KMS-11 (cell line): ENCODE data around the gene CHP2.

Experiments used
- H2AFZ ChIP-seq: fragments of 200-600 bp; sonication (generic); 2 replicates; pipeline ENCODE4 v1.6.1; 2016; ENCODE audit warnings: antibody characterized with exemption, mixed run types, low read depth
- H3K27ac ChIP-seq: fragments of 200-600 bp; sonication (generic); 2 replicates; pipeline ENCODE4 v1.6.1; 2016; ENCODE audit warnings: mild to moderate bottlenecking, mixed run types
- H3K27me3 ChIP-seq: fragments of 200-600 bp; sonication (generic); 2 replicates; pipeline ENCODE4 v1.6.1; 2017; ENCODE audit warnings: mild to moderate bottlenecking, low read depth, mixed run types, moderate library complexity; ENCODE audit not compliant: insufficient read depth
- H3K36me3 ChIP-seq: fragments of 200-600 bp; sonication (generic); 2 replicates; pipeline ENCODE4 v1.6.1; 2017; ENCODE audit warnings: mild to moderate bottlenecking, mixed run types; ENCODE audit not compliant: insufficient read depth
- H3K4me1 ChIP-seq: fragments of 200-600 bp; sonication (generic); 2 replicates; pipeline ENCODE4 v1.6.1; 2016; ENCODE audit warnings: mild to moderate bottlenecking, low read depth, mixed run types; ENCODE audit not compliant: poor library complexity, severe bottlenecking
- H3K4me2 ChIP-seq: fragments of 200-600 bp; sonication (generic); 2 replicates; pipeline ENCODE4 v1.7.0; 2016; ENCODE audit warnings: mild to moderate bottlenecking, mixed run types
- H3K4me3 ChIP-seq: fragments of 200-600 bp; sonication (generic); IDR thresholded peaks from 2 replicates; pipeline ENCODE4 v1.6.1; 2017; ENCODE audit warnings: low read depth, low read length, mixed read lengths; ENCODE audit not compliant: insufficient read depth
- H3K79me2 ChIP-seq: fragments of 200-600 bp; sonication (generic); 2 replicates; pipeline ENCODE4 v1.6.1; 2016; ENCODE audit warnings: low read depth, mixed run types; ENCODE audit not compliant: insufficient read depth
- H3K9ac ChIP-seq: fragments of 200-600 bp; sonication (generic); 2 replicates; pipeline ENCODE4 v1.6.1; 2016; ENCODE audit warnings: mild to moderate bottlenecking, mixed run types
- H4K20me1 ChIP-seq: fragments of 200-600 bp; sonication (generic); 2 replicates; pipeline ENCODE4 v1.6.1; 2016; ENCODE audit warnings: mild to moderate bottlenecking, mixed run types; ENCODE audit not compliant: insufficient read depth
- CTCF ChIP-seq: fragments of 200-600 bp; sonication (generic); conservative IDR thresholded peaks from 2 replicates; pipeline ENCODE4 v1.6.1; 2017; ENCODE audit warnings: low read depth, mild to moderate bottlenecking, antibody characterized with exemption, low read length, moderate library complexity, mixed read lengths

The CHP2 gene

GRCh38 chr16:23785842-23786241 is 31.0 kb downstream of the CHP2 start:
- H3K4me2 ChIP-seq, result no peak overlapping the region
- no peaks in the 10 kb centered on the region for H3K27me3 ChIP-seq
- H2AFZ ChIP-seq, result no peak overlapping the region
- no peak overlapping the region for H3K27ac ChIP-seq
- no peaks in the 10 kb centered on the region for H4K20me1 ChIP-seq
- no peaks in the 10 kb centered on the region for H3K4me1 ChIP-seq
- no peak for TF ChIP-seq CTCF
- H3K4me3 ChIP-seq, result no peak overlapping the region
- H3K36me3 ChIP-seq, result no peaks in the 10 kb centered on the region
- H3K9ac ChIP-seq, result no peak overlapping the region
- H3K79me2 ChIP-seq, result no peaks in the 10 kb centered on the region

GRCh38 chr16:23786964-23787561 is 32.2 kb downstream of the CHP2 start:
- H3K4me2 ChIP-seq, result no peak overlapping the region
- H2AFZ ChIP-seq, result no peak overlapping the region
- no peak overlapping the region for H3K4me3 ChIP-seq
- H3K4me1 ChIP-seq, result no peaks in the 10 kb centered on the region
- no peaks in the 10 kb centered on the region for H3K36me3 ChIP-seq
- H3K9ac ChIP-seq, result no peak overlapping the region
- no peaks in the 10 kb centered on the region for H3K79me2 ChIP-seq
- H4K20me1 ChIP-seq, result no peaks in the 10 kb centered on the region
- H3K27me3 ChIP-seq, result no peaks in the 10 kb centered on the region
- H3K27ac ChIP-seq, result no peak overlapping the region
- TF ChIP-seq CTCF, result no peak

GRCh38 chr16:23788685-23789084 is 33.9 kb downstream of the CHP2 start:
- H3K27ac ChIP-seq, result no peak overlapping the region
- no peaks in the 10 kb centered on the region for H3K36me3 ChIP-seq
- H3K27me3 ChIP-seq, result no peaks in the 10 kb centered on the region
- no peak overlapping the region for H2AFZ ChIP-seq
- H3K4me3 ChIP-seq, result no peak overlapping the region
- H3K4me2 ChIP-seq, result no peak overlapping the region
- no peak overlapping the region for H3K9ac ChIP-seq
- no peaks in the 10 kb centered on the region for H4K20me1 ChIP-seq
- H3K79me2 ChIP-seq, result no peaks in the 10 kb centered on the region
- no peaks in the 10 kb centered on the region for H3K4me1 ChIP-seq
- TF ChIP-seq CTCF, result no peak

- Histone ChIP-seq H3K79me2 (no peaks in the 10 kb centered on the region), H3K27me3 (no peaks in the 10 kb centered on the region), H3K36me3 (no peaks in the 10 kb centered on the region), H3K4me1 (no peaks in the 10 kb centered on the region), H3K9ac (no peak overlapping the region), H3K4me3 (no peak overlapping the region), H3K27ac (no peak overlapping the region), H3K4me2 (no peak overlapping the region), H2AFZ (no peak overlapping the region), H4K20me1 (no peaks in the 10 kb centered on the region)
- no peak for TF ChIP-seq CTCF
Measured at GRCh38 chr16:23795378-23795777, 40.6 kb downstream of the CHP2 start.
